Neural progenitor cell (in vitro differentiated cells): ENCODE results near the gene MYL4. TPM values are rescaled to one million over a fixed set of nuclear protein-coding genes. Genes with fewer than 3 reads are reported as not detected.

Experiments used
- DNase-seq: peaks from one replicate; pipeline ENCODE4 v3.0.0-alpha.2; 2016; ENCODE audit warnings: low spot score
- H2AFZ ChIP-seq: fragments of 200-600 bp; sonication (generic); replicated peaks from 2 replicates; pipeline ENCODE4 v1.6.1; 2016; ENCODE audit warnings: antibody characterized with exemption
- H3F3A ChIP-seq: fragments of 200-600 bp; sonication (generic); 2 replicates; pipeline ENCODE4 v1.6.1; 2016; ENCODE audit warnings: antibody characterized with exemption, low read depth
- H3K27ac ChIP-seq: fragments of 200-600 bp; sonication (generic); 2 replicates; pipeline ENCODE4 v1.5.1; 2016; ENCODE audit warnings: mild to moderate bottlenecking
- H3K27me3 ChIP-seq: fragments of 200-600 bp; sonication (generic); 2 replicates; pipeline ENCODE4 v1.6.1; 2016; ENCODE audit warnings: mild to moderate bottlenecking, moderate library complexity
- H3K36me3 ChIP-seq: fragments of 200-600 bp; sonication (generic); 2 replicates; pipeline ENCODE4 v1.5.1; 2016
- H3K4me1 ChIP-seq: fragments of 200-600 bp; sonication (generic); 2 replicates; pipeline ENCODE4 v1.6.1; 2016; ENCODE audit warnings: mixed run types
- H3K4me2 ChIP-seq: fragments of 200-600 bp; sonication (generic); 2 replicates; pipeline ENCODE4 v1.6.1; 2016
- H3K4me3 ChIP-seq: fragments of 200-600 bp; sonication (generic); 2 replicates; pipeline ENCODE4 v1.5.1; 2016
- H3K79me2 ChIP-seq: fragments of 200-600 bp; sonication (generic); 2 replicates; pipeline ENCODE4 v1.6.1; 2016; ENCODE audit warnings: low read depth
- H3K9ac ChIP-seq: fragments of 200-600 bp; sonication (generic); 2 replicates; pipeline ENCODE4 v1.6.1; 2016
- H3K9me3 ChIP-seq: fragments of 200-600 bp; sonication (generic); 2 replicates; pipeline ENCODE4 v1.5.1; 2016; ENCODE audit warnings: low read depth
- H4K20me1 ChIP-seq: fragments of 200-600 bp; sonication (generic); 2 replicates; pipeline ENCODE4 v1.6.1; 2016; ENCODE audit warnings: low read depth
- H3K27ac Mint-ChIP-seq: 3 replicates; pipeline ENCODE4 v1.8.0; 2021; ENCODE audit warnings: mixed read lengths
- H3K27me3 Mint-ChIP-seq: 2 replicates; pipeline ENCODE4 v1.8.0; 2022; ENCODE audit warnings: low read depth, mild to moderate bottlenecking, inconsistent platforms, moderate library complexity, mixed read lengths; ENCODE audit not compliant: insufficient read depth
- H3K36me3 Mint-ChIP-seq: 3 replicates; pipeline ENCODE4 v1.8.0; 2021; ENCODE audit warnings: mixed read lengths
- H3K4me1 Mint-ChIP-seq: 3 replicates; pipeline ENCODE4 v1.8.0; 2021; ENCODE audit warnings: mixed read lengths
- H3K4me3 Mint-ChIP-seq: 3 replicates; pipeline ENCODE4 v1.8.0; 2021; ENCODE audit warnings: mild to moderate bottlenecking, moderate library complexity, mixed read lengths
- H3K9me3 Mint-ChIP-seq: 3 replicates; pipeline ENCODE4 v1.8.0; 2020; ENCODE audit warnings: mixed read lengths
- CTCF ChIP-seq: fragments of 200-600 bp; sonication (generic); IDR thresholded peaks from 2 replicates; pipeline ENCODE4 v1.5.1; 2017; ENCODE audit warnings: antibody characterized with exemption, mild to moderate bottlenecking
- EZH2 ChIP-seq: fragments of 200-600 bp; sonication (generic); IDR thresholded peaks from 2 replicates; pipeline ENCODE4 v1.6.1; 2017; ENCODE audit warnings: antibody characterized with exemption, mild to moderate bottlenecking, moderate library complexity
- EZH2phosphoT487 ChIP-seq: fragments of 200-600 bp; sonication (generic); IDR thresholded peaks from 2 replicates; pipeline ENCODE4 v1.6.1; 2017; ENCODE audit warnings: antibody characterized with exemption
- total RNA-seq: library from RNA; depleted of rRNA; stranded (reverse); fragments of >200 nt; gene quantifications from 2 replicates; pipeline ENCODE4 v1.2.3, GENCODE V29; 2015; ENCODE audit warnings: low replicate concordance

The MYL4 gene
- total RNA-seq, 1 donor from 2014 or later = 0.37 TPM

GRCh38 chr17:47193931-47194511 lies 15.1 kb upstream of the MYL4 start:
- H3F3A ChIP-seq = no peaks in the 10 kb centered on the region
- H3K4me1 ChIP-seq = no peaks in the 10 kb centered on the region
- no peak overlapping the region for H3K9ac ChIP-seq
- H3K36me3 Mint-ChIP-seq = no peaks in the 10 kb centered on the region
- H3K36me3 ChIP-seq = no peaks in the 10 kb centered on the region
- no peak overlapping the region for H3K4me3 ChIP-seq
- H3K27me3 Mint-ChIP-seq = peaks cover 6% of the 10 kb centered on the region
- H2AFZ ChIP-seq = no peak overlapping the region
- no peak overlapping the region for H3K27ac ChIP-seq
- H3K79me2 ChIP-seq = peaks cover under 1% of the 10 kb centered on the region
- H3K9me3 Mint-ChIP-seq = no peaks in the 10 kb centered on the region
- H3K4me1 Mint-ChIP-seq = peaks cover 12% of the 10 kb centered on the region
- no peak overlapping the region for H3K4me3 Mint-ChIP-seq
- no peak overlapping the region for H3K4me2 ChIP-seq
- H3K9me3 ChIP-seq = no peaks in the 10 kb centered on the region
- H4K20me1 ChIP-seq = no peaks in the 10 kb centered on the region
- H3K27me3 ChIP-seq = no peaks in the 10 kb centered on the region
- TF ChIP-seq EZH2phosphoT487 (no peak), CTCF (no peak), EZH2 (no peak)
- no peak for DNase-seq
- no peak overlapping the region for H3K27ac Mint-ChIP-seq

- no peak overlapping the region for H3K9ac ChIP-seq
- no peak overlapping the region for H3K4me3 Mint-ChIP-seq
- no peaks in the 10 kb centered on the region for H4K20me1 ChIP-seq
- TF ChIP-seq EZH2phosphoT487 (no peak), CTCF (no peak), EZH2 (no peak)
- peaks cover 8% of the 10 kb centered on the region for H3K27me3 Mint-ChIP-seq
- no peak overlapping the region for H3K4me2 ChIP-seq
- no peaks in the 10 kb centered on the region for H3K9me3 ChIP-seq
- H3K27ac Mint-ChIP-seq = no peak overlapping the region
- no peaks in the 10 kb centered on the region for H3K36me3 Mint-ChIP-seq
- no peaks in the 10 kb centered on the region for H3K36me3 ChIP-seq
- H3K27me3 ChIP-seq = no peaks in the 10 kb centered on the region
- H3K79me2 ChIP-seq = no peaks in the 10 kb centered on the region
- no peak for DNase-seq
- no peaks in the 10 kb centered on the region for H3F3A ChIP-seq
- no peaks in the 10 kb centered on the region for H3K4me1 ChIP-seq
- H3K4me1 Mint-ChIP-seq = peaks cover 4% of the 10 kb centered on the region
- H3K27ac ChIP-seq = no peak overlapping the region
- no peak overlapping the region for H2AFZ ChIP-seq
- H3K9me3 Mint-ChIP-seq = no peaks in the 10 kb centered on the region
- no peak overlapping the region for H3K4me3 ChIP-seq
Observed at GRCh38 chr17:47197821-47198220, 11.3 kb upstream of the MYL4 start.

DNA sequence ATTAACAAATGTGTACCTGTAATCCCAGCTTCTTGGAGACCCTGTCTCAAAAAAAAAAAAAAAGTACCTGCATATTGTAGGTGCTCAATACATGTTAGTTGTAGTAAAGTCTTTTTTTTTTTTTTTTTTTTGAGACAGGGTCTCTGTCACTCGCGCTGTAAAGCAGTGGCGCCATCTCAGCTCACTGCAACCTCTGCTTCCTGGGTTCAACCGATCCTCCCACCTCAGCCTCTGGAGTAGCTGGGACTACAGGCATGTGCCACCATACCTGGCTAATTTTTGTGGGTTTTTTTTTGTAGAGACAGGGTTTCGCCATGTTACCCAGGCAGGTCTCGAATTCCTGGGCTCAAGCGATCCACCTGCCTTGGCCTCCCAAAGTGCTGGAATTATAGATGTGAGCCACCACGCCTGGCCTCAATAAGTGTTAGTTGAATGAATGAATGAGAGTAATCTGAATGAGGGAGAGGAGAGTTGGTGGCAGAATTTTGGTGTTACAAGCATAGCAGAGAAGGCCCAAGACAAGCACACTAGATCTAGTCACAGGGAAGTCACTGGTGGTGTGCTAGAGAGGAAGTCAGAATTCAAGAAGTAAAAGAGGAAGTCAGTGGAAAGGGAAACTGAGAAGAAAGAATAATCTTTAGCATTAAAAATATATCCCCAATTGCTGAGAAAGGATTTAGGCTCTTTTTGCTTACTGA lies 9.4 kb upstream of the MYL4 start:
- no peaks in the 10 kb centered on the region for H3F3A ChIP-seq
- H3K27me3 Mint-ChIP-seq = peaks cover 8% of the 10 kb centered on the region
- H3K4me3 ChIP-seq = no peak overlapping the region
- H3K9me3 Mint-ChIP-seq = peaks cover 2% of the 10 kb centered on the region
- no peak overlapping the region for H3K27ac Mint-ChIP-seq
- H3K4me1 Mint-ChIP-seq = peaks cover 4% of the 10 kb centered on the region
- H3K36me3 ChIP-seq = no peaks in the 10 kb centered on the region
- no peaks in the 10 kb centered on the region for H3K79me2 ChIP-seq
- H3K4me3 Mint-ChIP-seq = no peak overlapping the region
- H3K36me3 Mint-ChIP-seq = no peaks in the 10 kb centered on the region
- H3K9ac ChIP-seq = no peak overlapping the region
- peak overlapping the region; percentile 31 for H2AFZ ChIP-seq
- no peak overlapping the region for H3K4me2 ChIP-seq
- DNase-seq = no peak
- no peaks in the 10 kb centered on the region for H3K9me3 ChIP-seq
- no peaks in the 10 kb centered on the region for H3K4me1 ChIP-seq
- no peaks in the 10 kb centered on the region for H4K20me1 ChIP-seq
- H3K27ac ChIP-seq = no peak overlapping the region
- H3K27me3 ChIP-seq = no peaks in the 10 kb centered on the region
- TF ChIP-seq EZH2phosphoT487 (no peak), EZH2 (no peak)

- Mint-ChIP-seq H3K9me3 (peaks cover 2% of the 10 kb centered on the region), H3K4me1 (peaks cover 8% of the 10 kb centered on the region), H3K36me3 (no peaks in the 10 kb centered on the region), H3K27ac (no peak overlapping the region), H3K27me3 (peaks cover 8% of the 10 kb centered on the region), H3K4me3 (no peak overlapping the region)
- Histone ChIP-seq H3K4me3 (no peak overlapping the region), H3K27me3 (no peaks in the 10 kb centered on the region), H3K79me2 (no peaks in the 10 kb centered on the region), H3K27ac (no peak overlapping the region), H3K9me3 (no peaks in the 10 kb centered on the region), H3K36me3 (no peaks in the 10 kb centered on the region), H3K4me1 (peaks cover 2% of the 10 kb centered on the region), H3K9ac (no peak overlapping the region), H4K20me1 (no peaks in the 10 kb centered on the region), H3F3A (no peaks in the 10 kb centered on the region), H3K4me2 (no peak overlapping the region), H2AFZ (peak overlapping the region; percentile 31)
- TF ChIP-seq EZH2 = no peak
- no peak for TF ChIP-seq CTCF
- no peak for TF ChIP-seq EZH2phosphoT487
- no peak for DNase-seq
Observed at GRCh38 chr17:47200325-47200664, 8.9 kb upstream of the MYL4 start.
